ENCODE results near the gene KRT85.
"Not testable (repeated sequence)": the region's sequence is repeated elsewhere in the genome, so short reads cannot be mapped to it uniquely, and the experiment has no call there.

KRT85 gene

GRCh38 chr12:52350786-52351185, 16.5 kb downstream of the KRT85 start:
- DNase-seq (ENCODE audit: low read depth in 1 of 2, low spot score in 1 of 2): no peak

- no peak for DNase-seq (ENCODE audit: low read depth in 1 of 2, low spot score in 1 of 2)
These were observed 17.2 kb downstream of the KRT85 start for GRCh38 chr12:52350021-52350620.

- DNase-seq (ENCODE audit: low read depth in 1 of 2, low spot score in 1 of 2): no peak
These were observed 18.1 kb downstream of the KRT85 start for GRCh38 chr12:52349196-52349595.

- no peak for DNase-seq (ENCODE audit: low read depth in 1 of 2, low spot score in 1 of 2)
These were observed 19.4 kb downstream of the KRT85 start for GRCh38 chr12:52347551-52348510.

- no peak for DNase-seq (ENCODE audit: low read depth in 1 of 2, low spot score in 1 of 2)
These were observed 20.3 kb downstream of the KRT85 start for GRCh38 chr12:52347016-52347415.

- no peak for DNase-seq (ENCODE audit: low read depth in 1 of 2, low spot score in 1 of 2)
These were observed 20.7 kb downstream of the KRT85 start for GRCh38 chr12:52346593-52346992.

- DNase-seq (ENCODE audit: low read depth in 1 of 2, low spot score in 1 of 2): not testable (repeated sequence)
These were observed 22.2 kb downstream of the KRT85 start for GRCh38 chr12:52345041-52345440.

GRCh38 chr12:52344111-52344510, 23.2 kb downstream of the KRT85 start:
- DNase-seq (ENCODE audit: low read depth in 1 of 2, low spot score in 1 of 2): no peak

GRCh38 chr12:52343550-52343949, 23.7 kb downstream of the KRT85 start:
- no peak for DNase-seq (ENCODE audit: low read depth in 1 of 2, low spot score in 1 of 2)

GRCh38 chr12:52342781-52343490, 24.3 kb downstream of the KRT85 start:
- DNase-seq (ENCODE audit: low read depth in 1 of 2, low spot score in 1 of 2): no peak

GRCh38 chr12:52341066-52341580, 26.2 kb downstream of the KRT85 start:
- DNase-seq (ENCODE audit: low read depth in 1 of 2, low spot score in 1 of 2): no peak

- DNase-seq (ENCODE audit: low read depth in 1 of 2, low spot score in 1 of 2): no peak
These were observed 28.9 kb downstream of the KRT85 start for GRCh38 chr12:52338241-52338960.

- DNase-seq (ENCODE audit: low read depth in 1 of 2, low spot score in 1 of 2): no peak
These were observed 30.2 kb downstream of the KRT85 start for GRCh38 chr12:52337054-52337453.

GRCh38 chr12:52336641-52337040, 30.6 kb downstream of the KRT85 start:
- DNase-seq (ENCODE audit: low read depth in 1 of 2, low spot score in 1 of 2): no peak

- no peak for DNase-seq (ENCODE audit: low read depth in 1 of 2, low spot score in 1 of 2)
These were observed 31.6 kb downstream of the KRT85 start for GRCh38 chr12:52335598-52336262.

- DNase-seq (ENCODE audit: low read depth in 1 of 2, low spot score in 1 of 2): no peak
These were observed 33.1 kb downstream of the KRT85 start for GRCh38 chr12:52334185-52334584.

GRCh38 chr12:52333321-52333720, 34.0 kb downstream of the KRT85 start:
- DNase-seq (ENCODE audit: low read depth in 1 of 2, low spot score in 1 of 2): no peak

- no peak for DNase-seq (ENCODE audit: low read depth in 1 of 2, low spot score in 1 of 2)
These were observed 34.9 kb downstream of the KRT85 start for GRCh38 chr12:52332381-52332780.

GRCh38 chr12:52331833-52332232, 35.4 kb downstream of the KRT85 start:
- no peak for DNase-seq (ENCODE audit: low read depth in 1 of 2, low spot score in 1 of 2)

GRCh38 chr12:52331039-52331438, 36.2 kb downstream of the KRT85 start:
- DNase-seq (ENCODE audit: low read depth in 1 of 2, low spot score in 1 of 2): no peak
